GM10266 (cell line): ENCODE results near the gene TP53RK.

ENCODE experiments used
- DNase-seq: peaks from one replicate; pipeline ENCODE4 v3.0.0; 2012; ENCODE audit errors: extremely low spot score
- TF ChIP-seq, protein P1 (sequence below): IDR thresholded peaks from 2 replicates; pipeline ENCODE4 v1.5.1; 2012; ENCODE audit warnings: mild to moderate bottlenecking, low read depth; ENCODE audit not compliant: control insufficient read depth, insufficient read depth; ENCODE audit errors: missing control alignments

The TP53RK gene

DNA sequence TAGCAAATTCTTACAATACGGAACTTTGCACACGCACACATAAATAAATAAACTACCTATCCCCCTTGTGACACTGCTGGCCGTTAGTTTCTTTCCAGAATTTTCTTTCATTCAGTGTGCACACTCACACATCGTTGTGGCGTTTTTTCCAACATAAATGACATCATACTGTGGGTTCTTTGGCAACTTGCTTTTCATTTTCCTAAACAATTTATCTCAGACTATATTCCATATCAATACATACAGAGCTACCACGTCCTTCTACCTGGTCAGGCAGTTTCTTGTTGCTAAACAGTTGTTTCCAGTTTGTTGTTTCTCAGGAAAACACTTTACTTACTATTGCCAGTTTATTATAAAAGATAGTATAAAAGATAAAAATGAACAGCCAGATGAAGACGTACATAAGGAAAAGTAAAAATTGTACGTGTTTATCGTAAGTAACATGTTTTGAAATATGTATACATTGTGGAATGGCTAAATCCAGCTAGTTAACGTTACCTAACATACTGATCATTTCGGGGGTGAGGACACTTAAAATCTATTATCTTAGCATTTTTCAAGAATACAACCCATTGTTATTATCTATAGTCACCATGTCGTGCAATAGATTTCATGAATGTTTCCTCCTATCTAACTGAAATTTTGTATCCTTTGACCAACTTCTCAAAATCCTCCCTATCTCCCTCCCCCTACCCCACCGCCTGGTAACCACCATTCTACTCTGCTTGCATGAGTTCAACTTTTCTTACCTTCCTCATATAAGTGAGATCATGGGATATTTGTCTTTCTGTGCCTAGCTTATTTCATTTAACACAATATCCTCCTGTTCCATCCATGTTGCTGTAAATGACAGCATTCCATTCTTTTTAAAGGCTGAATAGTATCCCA lies 1.2 kb upstream of the TP53RK start:
- DNase-seq, result no peak
- TF ChIP-seq, protein P1, sequence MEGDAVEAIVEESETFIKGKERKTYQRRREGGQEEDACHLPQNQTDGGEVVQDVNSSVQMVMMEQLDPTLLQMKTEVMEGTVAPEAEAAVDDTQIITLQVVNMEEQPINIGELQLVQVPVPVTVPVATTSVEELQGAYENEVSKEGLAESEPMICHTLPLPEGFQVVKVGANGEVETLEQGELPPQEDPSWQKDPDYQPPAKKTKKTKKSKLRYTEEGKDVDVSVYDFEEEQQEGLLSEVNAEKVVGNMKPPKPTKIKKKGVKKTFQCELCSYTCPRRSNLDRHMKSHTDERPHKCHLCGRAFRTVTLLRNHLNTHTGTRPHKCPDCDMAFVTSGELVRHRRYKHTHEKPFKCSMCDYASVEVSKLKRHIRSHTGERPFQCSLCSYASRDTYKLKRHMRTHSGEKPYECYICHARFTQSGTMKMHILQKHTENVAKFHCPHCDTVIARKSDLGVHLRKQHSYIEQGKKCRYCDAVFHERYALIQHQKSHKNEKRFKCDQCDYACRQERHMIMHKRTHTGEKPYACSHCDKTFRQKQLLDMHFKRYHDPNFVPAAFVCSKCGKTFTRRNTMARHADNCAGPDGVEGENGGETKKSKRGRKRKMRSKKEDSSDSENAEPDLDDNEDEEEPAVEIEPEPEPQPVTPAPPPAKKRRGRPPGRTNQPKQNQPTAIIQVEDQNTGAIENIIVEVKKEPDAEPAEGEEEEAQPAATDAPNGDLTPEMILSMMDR, result no peak

- TF ChIP-seq, protein P1, result no peak
- no peak for DNase-seq
These were observed 476 bp upstream of the TP53RK start for GRCh38 chr20:46689754-46690085.

DNA sequence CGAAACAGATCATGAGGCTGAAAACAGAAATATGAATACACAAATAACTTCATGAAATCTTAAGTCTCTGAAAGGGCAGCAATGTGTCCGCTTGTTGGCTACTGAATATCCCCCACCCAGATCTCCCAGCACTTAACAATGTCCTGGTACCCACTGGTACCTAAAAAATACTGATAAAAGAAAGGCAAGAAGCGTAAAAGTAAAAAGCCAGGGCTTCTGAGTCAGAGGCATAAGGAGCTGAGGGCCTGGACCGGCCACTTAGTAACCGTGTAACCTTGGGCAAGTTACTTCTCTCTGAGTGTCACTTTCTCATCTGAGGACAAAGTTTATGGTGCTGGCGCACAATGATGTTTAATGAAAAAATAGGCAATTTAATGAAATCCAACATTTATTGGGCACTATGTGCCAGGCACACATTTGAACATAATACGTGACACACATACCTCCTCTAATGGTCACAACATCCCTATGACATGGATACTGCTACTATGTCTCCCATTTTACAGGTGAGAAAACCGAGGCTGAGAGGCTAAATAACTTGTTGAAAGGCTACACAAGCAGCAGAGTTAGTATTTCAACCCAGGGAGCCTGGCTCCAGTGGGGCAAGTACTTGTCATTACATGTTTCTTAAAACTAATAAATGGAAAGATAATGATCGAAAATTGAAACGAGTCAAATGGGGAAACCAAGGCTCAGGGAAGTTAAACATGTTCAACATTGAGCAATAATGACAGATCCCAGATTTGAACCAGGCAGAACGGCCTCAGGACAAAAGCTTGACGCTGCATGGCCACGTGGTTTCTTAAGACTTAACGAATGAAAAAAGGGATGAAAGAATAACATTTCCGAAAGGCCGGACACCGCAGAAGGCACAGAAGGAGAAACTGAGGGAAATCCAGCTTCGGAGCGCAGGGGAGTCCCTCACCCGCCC lies 828 bp downstream of the TP53RK start:
- no peak for DNase-seq
- TF ChIP-seq, protein P1, result no peak

DNA sequence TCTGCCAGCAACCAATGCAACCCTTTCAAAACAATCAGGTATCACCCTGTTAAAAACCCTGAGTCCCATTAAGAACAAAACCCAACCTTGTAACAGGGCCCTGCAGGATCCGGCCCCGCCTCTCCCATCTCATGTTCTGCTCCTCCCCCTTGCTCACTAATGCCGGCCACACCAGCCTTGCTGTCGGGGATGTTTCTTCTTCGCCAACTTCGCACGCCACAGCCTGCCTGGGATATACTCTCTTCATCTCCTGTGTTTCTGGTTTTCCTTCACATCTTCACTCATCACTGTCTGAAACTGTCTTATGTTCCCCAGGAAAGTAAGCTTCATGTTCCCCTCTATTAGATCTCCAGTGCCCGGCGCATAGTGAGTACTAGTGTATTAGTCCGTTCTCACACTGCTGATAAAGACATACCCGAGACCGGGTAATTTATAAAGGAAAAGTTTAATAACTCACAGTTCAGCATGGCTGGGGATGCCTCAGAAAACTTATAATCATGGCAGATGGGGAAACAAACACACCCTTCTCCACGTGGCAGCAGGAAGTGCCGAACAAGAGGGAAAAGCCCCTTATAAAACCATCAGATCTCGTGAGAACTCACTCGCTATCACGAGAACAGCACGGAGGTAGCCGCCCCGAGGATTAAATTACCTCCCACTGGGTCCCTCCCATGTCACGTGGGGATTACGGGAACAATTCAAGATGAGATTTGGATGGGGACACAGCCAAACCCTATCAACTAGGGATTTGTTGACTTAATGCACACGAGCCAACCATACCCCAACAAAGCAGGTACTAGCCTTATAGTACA lies 5.1 kb downstream of the TP53RK start:
- TF ChIP-seq, protein P1, result no peak
- DNase-seq, result no peak

- DNase-seq, result no peak
- TF ChIP-seq, protein P1, result no peak
These were observed 5.6 kb downstream of the TP53RK start for GRCh38 chr20:46683668-46683938.

- TF ChIP-seq, protein P1, result no peak
- no peak for DNase-seq
These were observed 6.1 kb downstream of the TP53RK start for GRCh38 chr20:46683011-46683667.
